Astrocyte of the cerebellum (primary cell): ENCODE measurements around the gene ST6GALNAC6.
"Not testable (repeated sequence)": the region's sequence is repeated elsewhere in the genome, so short reads cannot be mapped to it uniquely, and the experiment has no call there.

ENCODE experiments used
- DNase-seq: peaks from one replicate; pipeline ENCODE4 v3.0.0-alpha.2; 2011; ENCODE audit warnings: low read depth
- H3K4me3 ChIP-seq: 2 replicates; pipeline ENCODE4 v1.5.1; 2011; ENCODE audit warnings: mild to moderate bottlenecking, low read depth, low read length, moderate library complexity
- CTCF ChIP-seq: IDR thresholded peaks from 2 replicates; pipeline ENCODE4 v1.5.1; 2012; ENCODE audit warnings: low read length, low read depth, moderate library complexity, mild to moderate bottlenecking; ENCODE audit errors: missing control alignments
- in situ Hi-C: cut with HindIII; loops from 2 replicates; pipeline ENCODE4 v1.10.0; 2017; ENCODE audit warnings: low sequenced_read_pairs

ST6GALNAC6 gene

GRCh38 chr9:127844821-127845359, 54.5 kb downstream of the ST6GALNAC6 start:
- in situ Hi-C loops, result no loop called here
- DNase-seq, result no peak
- no peak for TF ChIP-seq CTCF
- H3K4me3 ChIP-seq, result no peak overlapping the region

- DNase-seq, result no peak
Observed at GRCh38 chr9:127841087-127841835, 58.1 kb downstream of the ST6GALNAC6 start.

GRCh38 chr9:127838375-127839078, 60.9 kb downstream of the ST6GALNAC6 start:
- in situ Hi-C loops, result no loop called here
- no peak overlapping the region for H3K4me3 ChIP-seq
- no peak for TF ChIP-seq CTCF
- DNase-seq, result no peak

More at GRCh38 chr9:127841087-127841835, 58.1 kb downstream of the ST6GALNAC6 start:
- H3K4me3 ChIP-seq, result no peak overlapping the region
- in situ Hi-C loops, result no loop called here
- no peak for TF ChIP-seq CTCF

GRCh38 chr9:127837346-127837745, 62.1 kb downstream of the ST6GALNAC6 start:
- no peak overlapping the region for H3K4me3 ChIP-seq
- TF ChIP-seq CTCF, result no peak
- in situ Hi-C loops, result no loop called here
- no peak for DNase-seq

GRCh38 chr9:127836561-127836960, 62.8 kb downstream of the ST6GALNAC6 start:
- DNase-seq, in situ Hi-C loops, H3K4me3 ChIP-seq: not testable (repeated sequence)

- DNase-seq, result no peak
- in situ Hi-C loops, result no loop called here
- H3K4me3 ChIP-seq, result no peak overlapping the region
Observed at GRCh38 chr9:127835991-127836516, 63.3 kb downstream of the ST6GALNAC6 start.

More at GRCh38 chr9:127835991-127836516, 63.3 kb downstream of the ST6GALNAC6 start:
- TF ChIP-seq CTCF, result no peak
